K562 (cell line): ENCODE results near the gene SLC44A2.

Source experiments
- MXI1 ChIP-seq: IDR thresholded peaks from 2 replicates; pipeline ENCODE4 v1.6.1; 2011; ENCODE audit warnings: low read depth, mild to moderate bottlenecking, improper control_type of control experiment, low read length
- POLR2A ChIP-seq: fragments of 450-650 bp; conservative IDR thresholded peaks from 2 replicates; pipeline ENCODE4 v1.6.1; 2016
- POLR2AphosphoS5 ChIP-seq: IDR thresholded peaks from 2 replicates; pipeline ENCODE4 v1.6.1; 2011; ENCODE audit warnings: mild to moderate bottlenecking, low read depth, low read length, moderate library complexity; ENCODE audit not compliant: control insufficient read depth, insufficient read depth
- REST ChIP-seq, 2 experiments: fragments of 450-650 bp; formaldehyde crosslinking in 1 of 2; IDR thresholded peaks; 2 replicates each; pipeline versions ENCODE4 v1.4.0 to v1.6.1; 2014 to 2020; ENCODE audit warnings: mild to moderate bottlenecking in 2 of 2, borderline replicate concordance in 1 of 2, low read depth in 1 of 2
- RFX5 ChIP-seq: IDR thresholded peaks from 2 replicates; pipeline ENCODE4 v1.6.1; 2011; ENCODE audit warnings: low read depth, mild to moderate bottlenecking, improper control_type of control experiment, low read length
- TAF1 ChIP-seq: IDR thresholded peaks from 2 replicates; pipeline ENCODE4 v1.6.1; 2011; ENCODE audit warnings: mild to moderate bottlenecking, low read length, moderate library complexity; ENCODE audit not compliant: insufficient read depth, control insufficient read depth, severe bottlenecking; ENCODE audit errors: extremely low read depth

GRCh38 chr19:10685210-10685609 is 59.9 kb downstream of the SLC44A2 start:
- TF ChIP-seq TAF1 (no peak), POLR2AphosphoS5 (no peak), RFX5 (no peak), POLR2A (no peak), REST (IDR thresholded peaks at IDR 0.05; ENCODE audit: borderline replicate concordance) (no peak), REST (CRISPR knock-in tag; IDR thresholded peaks at IDR 0.05; ENCODE audit: low read depth) (no peak), MXI1 (no peak)
